Measurements from ENCODE around the gene ITGA11.

DNA sequence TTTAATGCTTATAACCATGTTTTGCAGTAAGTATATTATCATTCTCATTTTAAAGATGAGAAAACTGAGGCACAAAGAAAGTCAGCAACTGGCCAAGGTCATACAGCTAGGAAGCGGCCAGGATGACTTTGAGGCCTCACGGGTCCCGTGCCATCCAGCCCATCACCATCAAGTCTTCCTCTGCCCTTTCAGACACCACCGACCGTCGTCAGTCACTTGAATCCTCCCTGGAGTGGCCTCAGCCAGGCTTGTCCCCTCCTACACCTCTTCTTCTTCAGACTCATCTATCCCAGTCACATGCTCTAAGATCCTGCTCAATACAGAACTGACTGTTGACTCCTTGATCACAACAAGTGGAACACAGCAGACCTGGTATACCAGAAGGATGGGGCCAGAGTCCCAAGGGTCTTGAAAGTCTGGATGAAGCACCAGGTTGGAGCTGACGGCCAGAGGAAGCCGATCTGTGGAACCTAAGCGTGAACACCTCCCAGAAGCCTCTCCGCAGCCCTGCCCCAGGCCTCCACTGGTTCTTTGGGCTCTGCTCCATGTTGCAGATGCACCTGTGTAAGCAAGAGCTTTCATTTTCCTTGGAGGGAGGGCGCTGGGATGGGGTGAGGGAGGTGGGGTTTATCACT lies 22.1 kb downstream of the ITGA11 start:
- TF ChIP-seq POLR2A (IDR thresholded peaks at IDR 0.05) (no peak), CTCF (IDR thresholded peaks at IDR 0.05) (no peak), POLR2AphosphoS5 (IDR thresholded peaks at IDR 0.05) (no peak)

Measured in suprapubic skin (tissue), 4 donors.